Measurements from ENCODE around the gene STPG4. TPM values are rescaled to one million over a fixed set of nuclear protein-coding genes. Genes with fewer than 3 reads are reported as not detected.
A peak's percentile ranks its signal among the peaks of the same experiment; 100 is the strongest.

Gene STPG4
- total and polyA plus RNA-seq, 2 of the 8 experiments (the other 6 are each of a cell fraction or from before 2014, with no cell fraction given) = 0.28 TPM; not detected in 1

- no peak overlapping the region; the same call in 1 of the 2 replicates for H4K8ac ChIP-seq (ENCODE audit: extremely low read depth, insufficient read depth, low read length)
- no peak overlapping the region for H4K91ac ChIP-seq (replicated peaks; ENCODE audit: insufficient read length, low read length)
- no peak overlapping the region for H3K14ac ChIP-seq (ENCODE audit: insufficient read length)
- no peak for DNase-seq (ENCODE audit: low read depth in 1 of 2, low spot score in 2 of 2)
- H3K23ac ChIP-seq (ENCODE audit: insufficient read length) = no peak overlapping the region
- no peak overlapping the region for H2BK20ac ChIP-seq (ENCODE audit: low read length)
- no peak overlapping the region for H2AFZ ChIP-seq (ENCODE audit: low read length)
- no peaks in the 10 kb centered on the region for H4K20me1 ChIP-seq (replicated peaks in 1 of 2; ENCODE audit: control insufficient read depth in 1 of 2, insufficient read depth in 2 of 2, low read length in 2 of 2)
- H3K4ac ChIP-seq (replicated peaks; ENCODE audit: insufficient read length, low read depth, low read length) = peak overlapping the region; percentile 86
- no peak overlapping the region for H3K9ac ChIP-seq (replicated peaks in 1 of 4; ENCODE audit: extremely low read depth in 1 of 4, low read depth in 3 of 4, low read length in 3 of 4)
- no peaks in the 10 kb centered on the region for H3K79me2 ChIP-seq (ENCODE audit: control insufficient read depth in 1 of 2, insufficient read depth in 2 of 2, low read length in 2 of 2)
- TF ChIP-seq GABPA (IDR thresholded peaks at IDR 0.05; ENCODE audit: borderline replicate concordance, insufficient read depth, low read length) (no peak), SUZ12 (IDR thresholded peaks at IDR 0.05; ENCODE audit: low read length) (no peak), CTBP2 (IDR thresholded peaks at IDR 0.05; ENCODE audit: borderline replicate concordance, insufficient read depth, insufficient read length, low read length) (no peak), RBBP5 (IDR thresholded peaks at IDR 0.05; ENCODE audit: borderline replicate concordance, low read depth, low read length) (no peak), FOSL1 (IDR thresholded peaks at IDR 0.05; ENCODE audit: insufficient read depth, low read depth, low read length) (no peak), RFX5 (IDR thresholded peaks at IDR 0.05; ENCODE audit: borderline replicate concordance, low read depth, low read length) (no peak), POLR2AphosphoS5 (IDR thresholded peaks at IDR 0.05; ENCODE audit: low read depth, low read length) (no peak), TCF12 (IDR thresholded peaks at IDR 0.05; ENCODE audit: low read depth, low read length) (no peak)
- H3K27me3 ChIP-seq (replicated peaks in 1 of 4; ENCODE audit: control insufficient read depth in 3 of 4, extremely low read depth in 1 of 4, insufficient read depth in 3 of 4, low read length in 3 of 4) = no peaks in the 10 kb centered on the region
- H2BK12ac ChIP-seq (ENCODE audit: low read depth, low read length) = no peak overlapping the region; the same call in 1 of the 2 replicates
- peak overlapping the region; percentile 18; the same call in 1 of the 2 replicates for H2BK15ac ChIP-seq (ENCODE audit: low read length)
- WGBS, 2 experiments (ENCODE audit: extremely low coverage in 1 of 2, insufficient coverage in 1 of 2, insufficient read length in 1 of 2, insufficient replicate concordance in 2 of 2, low coverage in 1 of 2, low lambda C conversion rate in 2 of 2, missing lambda C conversion rate in 1 of 2) = 89% methylated on average over 9 of the region's 9 CpGs; no CpG with 5 or more reads in 1 of the 2 experiments
- ChIA-PET POLR2A (ENCODE audit: partially characterized antibody) (interaction anchor here (0.7 to 1.2 kb wide), 2 partner anchors 31 to 101 kb away, joined by 3 to 5 read pairs; no protein-coding TSS in a partner anchor), CTCF (ENCODE audit: partially characterized antibody) (interaction anchor here (0.9 to 3.1 kb wide), 10 partner anchors 8 to 250 kb away, joined by 3 to 9 read pairs (median 4); no protein-coding TSS in a partner anchor)
- no peak overlapping the region for H3K4me2 ChIP-seq (ENCODE audit: insufficient read depth in 1 of 2, low read depth in 2 of 2, low read length in 2 of 2)
- H3K56ac ChIP-seq (replicated peaks; ENCODE audit: insufficient read length, low read depth, low read length) = no peak overlapping the region
- peak overlapping the region; percentile 48; the same call in 1 of the 2 replicates for H2BK5ac ChIP-seq (ENCODE audit: low read depth, low read length)
- no peaks in the 10 kb centered on the region for H3K36me3 ChIP-seq (ENCODE audit: control insufficient read depth in 2 of 4, insufficient read depth in 4 of 4, low read length in 3 of 4)
- H3K4me1 ChIP-seq (replicated peaks in 1 of 4; ENCODE audit: control insufficient read depth in 3 of 4, insufficient read depth in 4 of 4, low read length in 3 of 4) = peaks cover 2 to 40% (median 24%) of the 10 kb centered on the region in 4 experiments
- no peak overlapping the region for H4K5ac ChIP-seq (ENCODE audit: insufficient read length, low read depth, low read length)
- no peak overlapping the region for H3K27ac ChIP-seq (ENCODE audit: low read depth, low read length)
- peak overlapping the region; percentile 78 for H2AK5ac ChIP-seq (ENCODE audit: low read depth, low read length)
- no peak for FAIRE-seq
- H3K18ac ChIP-seq (ENCODE audit: extremely low read depth, low read length) = no peak overlapping the region
- H3K23me2 ChIP-seq (ENCODE audit: low read depth, low read length) = no peaks in the 10 kb centered on the region
- H2BK120ac ChIP-seq (replicated peaks; ENCODE audit: low read depth, low read length) = no peak overlapping the region
- no peak overlapping the region for H3K4me3 ChIP-seq (ENCODE audit: extremely low read depth in 1 of 4, insufficient read depth in 2 of 4, low read depth in 3 of 4, low read length in 4 of 4)
- H3K79me1 ChIP-seq (ENCODE audit: low read depth, low read length) = no peaks in the 10 kb centered on the region
- H3K9me3 ChIP-seq (ENCODE audit: insufficient read depth in 2 of 2, low read depth in 1 of 2, low read length in 1 of 2) = no peaks in the 10 kb centered on the region
These were observed 82.3 kb downstream of the STPG4 start for GRCh38 chr2:47072728-47073191.

Measured in H1 (cell line).